SKM-1 (cell line): Measurements from ENCODE around the gene IFI16.

ENCODE experiments used
- DNase-seq: peaks from one replicate; lab custom pipeline; 2025; ENCODE audit not compliant: unreplicated experiment; lab: John Stamatoyannopoulos, UW

IFI16 gene

GRCh38 chr1:159009704-159010361 is at the start of gene IFI16:
TSS of gene IFI16 (plus strand) at chr1:159009907. CDS start at chr1:159014681, 4,774 bp downstream.
- DNase-seq, result peak; percentile 88

GRCh38 chr1:158961178-158961577 is 48.5 kb upstream of the IFI16 start:
- no peak for DNase-seq

GRCh38 chr1:158962983-158963382 is 46.7 kb upstream of the IFI16 start:
- DNase-seq, result no peak

- no peak for DNase-seq
Observed at GRCh38 chr1:158969166-158969565, 40.5 kb upstream of the IFI16 start.

- DNase-seq, result no peak
Observed at GRCh38 chr1:158969855-158970254, 39.9 kb upstream of the IFI16 start.

- DNase-seq, result no peak
Observed at GRCh38 chr1:158972841-158973240, 36.9 kb upstream of the IFI16 start.

GRCh38 chr1:158976219-158976618 is 33.5 kb upstream of the IFI16 start:
- DNase-seq, result no peak

- DNase-seq, result no peak
Observed at GRCh38 chr1:158978730-158979129, 31.0 kb upstream of the IFI16 start.

- DNase-seq, result no peak
Observed at GRCh38 chr1:158979229-158979628, 30.5 kb upstream of the IFI16 start.

- no peak for DNase-seq
Observed at GRCh38 chr1:158983235-158983634, 26.5 kb upstream of the IFI16 start.

- DNase-seq, result no peak
Observed at GRCh38 chr1:158984386-158984785, 25.3 kb upstream of the IFI16 start.

- DNase-seq, result no peak
Observed at GRCh38 chr1:158989424-158989823, 20.3 kb upstream of the IFI16 start.

- DNase-seq, result no peak
Observed at GRCh38 chr1:158992787-158993312, 16.9 kb upstream of the IFI16 start.

GRCh38 chr1:158996998-158997397 is 12.7 kb upstream of the IFI16 start:
- no peak for DNase-seq

- no peak for DNase-seq
Observed at GRCh38 chr1:158998037-158998780, 11.5 kb upstream of the IFI16 start.

GRCh38 chr1:158998781-158999161 is 10.9 kb upstream of the IFI16 start:
- peak; percentile 64 for DNase-seq

GRCh38 chr1:158999316-159000069 is 10.2 kb upstream of the IFI16 start:
- DNase-seq, result no peak

GRCh38 chr1:159000070-159000409 is 9.7 kb upstream of the IFI16 start:
- DNase-seq, result no peak

- DNase-seq, result no peak
Observed at GRCh38 chr1:159000625-159001024, 9.1 kb upstream of the IFI16 start.

GRCh38 chr1:159005161-159005560 is 4.5 kb upstream of the IFI16 start:
- no peak for DNase-seq

- no peak for DNase-seq
Observed at GRCh38 chr1:159005676-159006075, 4.0 kb upstream of the IFI16 start.
